Effector memory CD4-positive, alpha-beta T cell (primary cell): ENCODE data around the gene SCARF2.

Experiments used
- DNase-seq, 3 donors: peaks; one replicate each; pipeline ENCODE4 v3.0.0-alpha.2; 2020
- H3K27ac ChIP-seq: 2 replicates; pipeline ENCODE4 v1.7.0; 2013; ENCODE audit warnings: mild to moderate bottlenecking, low read length, moderate library complexity; ENCODE audit not compliant: insufficient read depth, poor library complexity, severe bottlenecking
- H3K27me3 ChIP-seq: replicated peaks from 2 replicates; pipeline ENCODE4 v1.7.0; 2013; ENCODE audit warnings: mild to moderate bottlenecking, low read length; ENCODE audit not compliant: insufficient read depth, control insufficient read depth, poor library complexity, severe bottlenecking
- H3K36me3 ChIP-seq: 2 replicates; pipeline ENCODE4 v1.7.0; 2013; ENCODE audit warnings: mild to moderate bottlenecking, low read length, moderate library complexity; ENCODE audit not compliant: control insufficient read depth, insufficient read depth
- H3K4me1 ChIP-seq: 2 replicates; pipeline ENCODE4 v1.7.0; 2013; ENCODE audit warnings: low read length, mild to moderate bottlenecking; ENCODE audit not compliant: control insufficient read depth, insufficient read depth, poor library complexity, severe bottlenecking
- H3K4me3 ChIP-seq: 2 replicates; pipeline ENCODE4 v1.7.0; 2013; ENCODE audit warnings: low read length, low read depth, mild to moderate bottlenecking; ENCODE audit not compliant: insufficient read depth, poor library complexity, severe bottlenecking
- H3K9me3 ChIP-seq: 2 replicates; pipeline ENCODE4 v1.7.0; 2013; ENCODE audit warnings: mild to moderate bottlenecking, low read length, moderate library complexity; ENCODE audit not compliant: control insufficient read depth

Gene SCARF2

GRCh38 chr22:20440637-20441591 is 3.3 kb upstream of the SCARF2 start:
- H3K36me3 ChIP-seq, result peaks cover 19% of the 10 kb centered on the region
- H3K4me3 ChIP-seq, result no peak overlapping the region
- no peak overlapping the region for H3K27ac ChIP-seq
- H3K4me1 ChIP-seq, result peaks cover 22% of the 10 kb centered on the region
- H3K27me3 ChIP-seq, result peaks cover 20% of the 10 kb centered on the region
- DNase-seq, result no peak
- no peaks in the 10 kb centered on the region for H3K9me3 ChIP-seq

- Histone ChIP-seq H3K4me1 (peaks cover 23% of the 10 kb centered on the region), H3K27ac (no peak overlapping the region), H3K27me3 (peaks cover 20% of the 10 kb centered on the region), H3K4me3 (no peak overlapping the region), H3K9me3 (no peaks in the 10 kb centered on the region), H3K36me3 (peaks cover 14% of the 10 kb centered on the region)
- DNase-seq, result no peak
Measured at GRCh38 chr22:20439928-20440575, 2.4 kb upstream of the SCARF2 start.

- peaks cover 20% of the 10 kb centered on the region for H3K27me3 ChIP-seq
Measured at GRCh38 chr22:20439556-20439927, 1.9 kb upstream of the SCARF2 start.

GRCh38 chr22:20438678-20439492 is 1.3 kb upstream of the SCARF2 start:
- no peak overlapping the region for H3K4me3 ChIP-seq
- H3K4me1 ChIP-seq, result peaks cover 23% of the 10 kb centered on the region
- H3K36me3 ChIP-seq, result peaks cover 14% of the 10 kb centered on the region
- no peaks in the 10 kb centered on the region for H3K9me3 ChIP-seq
- H3K27ac ChIP-seq, result no peak overlapping the region
- peaks cover 20% of the 10 kb centered on the region for H3K27me3 ChIP-seq
- no peak for DNase-seq

More at GRCh38 chr22:20439556-20439927, 1.9 kb upstream of the SCARF2 start:
- Histone ChIP-seq H3K9me3 (no peaks in the 10 kb centered on the region), H3K36me3 (peaks cover 14% of the 10 kb centered on the region), H3K27ac (no peak overlapping the region), H3K4me1 (peaks cover 23% of the 10 kb centered on the region), H3K4me3 (no peak overlapping the region)
- DNase-seq, result no peak

- Histone ChIP-seq H3K4me3 (no peak overlapping the region), H3K4me1 (peaks cover 23% of the 10 kb centered on the region), H3K9me3 (no peaks in the 10 kb centered on the region), H3K27ac (no peak overlapping the region), H3K27me3 (peaks cover 20% of the 10 kb centered on the region), H3K36me3 (peaks cover 14% of the 10 kb centered on the region)
- no peak for DNase-seq
Measured at GRCh38 chr22:20438427-20438677, 727 bp upstream of the SCARF2 start.

GRCh38 chr22:20436768-20437612 is 635 bp downstream of the SCARF2 start:
- Histone ChIP-seq H3K27ac (no peak overlapping the region), H3K4me3 (peak overlapping the region; percentile 45), H3K9me3 (no peaks in the 10 kb centered on the region), H3K27me3 (peaks cover 20% of the 10 kb centered on the region), H3K4me1 (peaks cover 23% of the 10 kb centered on the region), H3K36me3 (peaks cover 3% of the 10 kb centered on the region)
- no peak for DNase-seq

- no peak overlapping the region for H3K27ac ChIP-seq
Measured at GRCh38 chr22:20436307-20436767, 1.3 kb downstream of the SCARF2 start.

GRCh38 chr22:20435436-20436306 is 2.0 kb downstream of the SCARF2 start:
- Histone ChIP-seq H3K4me1 (peaks cover 34% of the 10 kb centered on the region), H3K4me3 (peak overlapping the region; percentile 45), H3K36me3 (no peaks in the 10 kb centered on the region), H3K9me3 (no peaks in the 10 kb centered on the region), H3K27ac (no peak overlapping the region), H3K27me3 (peaks cover 20% of the 10 kb centered on the region)
- no peak for DNase-seq

More at GRCh38 chr22:20436307-20436767, 1.3 kb downstream of the SCARF2 start:
- H3K4me1 ChIP-seq, result peaks cover 27% of the 10 kb centered on the region
- peaks cover 20% of the 10 kb centered on the region for H3K27me3 ChIP-seq
- peak overlapping the region; percentile 45 for H3K4me3 ChIP-seq
- no peaks in the 10 kb centered on the region for H3K9me3 ChIP-seq
- no peak for DNase-seq
- H3K36me3 ChIP-seq, result no peaks in the 10 kb centered on the region
